ENCODE measurements around the gene DGKD.

The DGKD gene

GRCh38 chr2:233473878-233474277 is 119.6 kb downstream of the DGKD start:
- Histone ChIP-seq H3K27me3 (no peaks in the 10 kb centered on the region), H3K4me3 (ENCODE audit: low read depth in 1 of 2, low read length in 1 of 2) (no peak overlapping the region), H3K4me1 (ENCODE audit: control insufficient read depth in 1 of 2, insufficient read depth in 1 of 2, low read depth in 1 of 2, low read length in 1 of 2) (no peaks in the 10 kb centered on the region), H3K9me3 (no peaks in the 10 kb centered on the region), H3K27ac (no peak overlapping the region), H3K36me3 (peaks cover 74% of the 10 kb centered on the region)
- TF ChIP-seq CTCF (IDR thresholded peaks at IDR 0.05): no peak

- Histone ChIP-seq H3K27me3 (no peaks in the 10 kb centered on the region), H3K4me3 (ENCODE audit: low read depth in 1 of 2, low read length in 1 of 2) (no peak overlapping the region), H3K9me3 (no peaks in the 10 kb centered on the region), H3K36me3 (peaks cover 67% of the 10 kb centered on the region), H3K4me1 (ENCODE audit: control insufficient read depth in 1 of 2, insufficient read depth in 1 of 2, low read depth in 1 of 2, low read length in 1 of 2) (no peaks in the 10 kb centered on the region), H3K27ac (no peak overlapping the region)
- no peak for TF ChIP-seq CTCF (IDR thresholded peaks at IDR 0.05)
Measured at GRCh38 chr2:233474308-233475160, 120.2 kb downstream of the DGKD start.

GRCh38 chr2:233476063-233476410 is 121.7 kb downstream of the DGKD start:
- Histone ChIP-seq H3K27ac (no peak overlapping the region), H3K4me1 (ENCODE audit: control insufficient read depth in 1 of 2, insufficient read depth in 1 of 2, low read depth in 1 of 2, low read length in 1 of 2) (no peaks in the 10 kb centered on the region), H3K4me3 (ENCODE audit: low read depth in 1 of 2, low read length in 1 of 2) (no peak overlapping the region), H3K36me3 (peaks cover 52% of the 10 kb centered on the region), H3K9me3 (no peaks in the 10 kb centered on the region), H3K27me3 (no peaks in the 10 kb centered on the region)
- TF ChIP-seq CTCF (IDR thresholded peaks at IDR 0.05): no peak

GRCh38 chr2:233476651-233477547 is 122.6 kb downstream of the DGKD start:
- peaks cover 43% of the 10 kb centered on the region for H3K36me3 ChIP-seq
- H3K4me1 ChIP-seq (ENCODE audit: control insufficient read depth in 1 of 2, insufficient read depth in 1 of 2, low read depth in 1 of 2, low read length in 1 of 2): no peaks in the 10 kb centered on the region
- H3K4me3 ChIP-seq (ENCODE audit: low read depth in 1 of 2, low read length in 1 of 2): no peak overlapping the region
- no peak overlapping the region for H3K27ac ChIP-seq
- no peaks in the 10 kb centered on the region for H3K9me3 ChIP-seq
- no peaks in the 10 kb centered on the region for H3K27me3 ChIP-seq
- no peak for TF ChIP-seq CTCF (IDR thresholded peaks at IDR 0.05)

- H3K36me3 ChIP-seq: peaks cover 34% of the 10 kb centered on the region
- H3K9me3 ChIP-seq: no peaks in the 10 kb centered on the region
- no peak overlapping the region for H3K4me3 ChIP-seq (ENCODE audit: low read depth in 1 of 2, low read length in 1 of 2)
- TF ChIP-seq CTCF (IDR thresholded peaks at IDR 0.05): no peak
- H3K27ac ChIP-seq: no peak overlapping the region
- no peaks in the 10 kb centered on the region for H3K4me1 ChIP-seq (ENCODE audit: control insufficient read depth in 1 of 2, insufficient read depth in 1 of 2, low read depth in 1 of 2, low read length in 1 of 2)
- no peaks in the 10 kb centered on the region for H3K27me3 ChIP-seq
Measured at GRCh38 chr2:233477548-233478433, 123.5 kb downstream of the DGKD start.
